Memory B cell (primary cell): ENCODE measurements around the gene H1-8.

Source experiments
- ATAC-seq: fragments of 150-1000 bp; cut with Tn5 transposase; 2 replicates; pipeline ENCODE4 v1.10.0; 2021; ENCODE audit warnings: low read depth, mild to moderate bottlenecking, moderate library complexity
- DNase-seq, 2 donors: peaks; one replicate each; pipeline ENCODE4 v3.0.0; 2022; ENCODE audit warnings: low spot score in 2 of 2
- H3K27ac Mint-ChIP-seq: one replicate; pipeline ENCODE4 v1.8.0; 2022; ENCODE audit warnings: mild to moderate bottlenecking, moderate library complexity, mixed read lengths
- H3K27me3 Mint-ChIP-seq: one replicate; pipeline ENCODE4 v1.8.0; 2022; ENCODE audit warnings: mixed read lengths
- H3K36me3 Mint-ChIP-seq: one replicate; pipeline ENCODE4 v1.8.0; 2022; ENCODE audit warnings: mild to moderate bottlenecking, mixed read lengths
- H3K4me1 Mint-ChIP-seq: one replicate; pipeline ENCODE4 v1.8.0; 2022; ENCODE audit warnings: mixed read lengths
- H3K4me3 Mint-ChIP-seq: one replicate; pipeline ENCODE4 v1.8.0; 2022; ENCODE audit warnings: mild to moderate bottlenecking, moderate library complexity, mixed read lengths
- H3K9me3 Mint-ChIP-seq: one replicate; pipeline ENCODE4 v1.8.0; 2022; ENCODE audit warnings: mixed read lengths

The H1-8 gene

GRCh38 chr3:129597087-129597999, 54.4 kb downstream of the H1-8 start:
- Mint-ChIP-seq H3K27ac (no peak overlapping the region), H3K36me3 (no peaks in the 10 kb centered on the region), H3K4me1 (peaks cover 11% of the 10 kb centered on the region), H3K27me3 (peaks cover 11% of the 10 kb centered on the region), H3K4me3 (no peak overlapping the region), H3K9me3 (no peaks in the 10 kb centered on the region)
- DNase-seq, result no peak
- no peak for ATAC-seq

GRCh38 chr3:129598000-129598381, 55.0 kb downstream of the H1-8 start:
- H3K9me3 Mint-ChIP-seq, result no peaks in the 10 kb centered on the region
- ATAC-seq, result no peak
- no peaks in the 10 kb centered on the region for H3K36me3 Mint-ChIP-seq
- H3K27ac Mint-ChIP-seq, result no peak overlapping the region
- H3K27me3 Mint-ChIP-seq, result peaks cover 10% of the 10 kb centered on the region
- H3K4me3 Mint-ChIP-seq, result no peak overlapping the region
- DNase-seq, result no peak
- H3K4me1 Mint-ChIP-seq, result peaks cover 10% of the 10 kb centered on the region

- H3K36me3 Mint-ChIP-seq, result no peaks in the 10 kb centered on the region
- no peak overlapping the region for H3K4me3 Mint-ChIP-seq
- peaks cover 5% of the 10 kb centered on the region for H3K27me3 Mint-ChIP-seq
- H3K9me3 Mint-ChIP-seq, result no peaks in the 10 kb centered on the region
- H3K4me1 Mint-ChIP-seq, result peaks cover 5% of the 10 kb centered on the region
- ATAC-seq (no peak), DNase-seq (no peak)
- H3K27ac Mint-ChIP-seq, result no peak overlapping the region
Observed at GRCh38 chr3:129598484-129598883, 55.5 kb downstream of the H1-8 start.

- no peaks in the 10 kb centered on the region for H3K9me3 Mint-ChIP-seq
- no peak overlapping the region for H3K27ac Mint-ChIP-seq
- DNase-seq (no peak), ATAC-seq (no peak)
- H3K36me3 Mint-ChIP-seq, result no peaks in the 10 kb centered on the region
- peaks cover 4% of the 10 kb centered on the region for H3K27me3 Mint-ChIP-seq
- H3K4me1 Mint-ChIP-seq, result peaks cover 2% of the 10 kb centered on the region
- H3K4me3 Mint-ChIP-seq, result no peak overlapping the region
Observed at GRCh38 chr3:129599073-129599472, 56.1 kb downstream of the H1-8 start.

GRCh38 chr3:129599607-129600006, 56.6 kb downstream of the H1-8 start:
- Mint-ChIP-seq H3K9me3 (no peaks in the 10 kb centered on the region), H3K27ac (no peak overlapping the region), H3K4me1 (peaks cover 2% of the 10 kb centered on the region), H3K4me3 (no peak overlapping the region), H3K27me3 (peaks cover 4% of the 10 kb centered on the region), H3K36me3 (no peaks in the 10 kb centered on the region)
- ATAC-seq, result no peak
- DNase-seq, result no peak

- DNase-seq (no peak), ATAC-seq (no peak)
- Mint-ChIP-seq H3K27me3 (peaks cover 5% of the 10 kb centered on the region), H3K4me3 (no peak overlapping the region), H3K4me1 (peaks cover 2% of the 10 kb centered on the region), H3K36me3 (no peaks in the 10 kb centered on the region), H3K27ac (no peak overlapping the region), H3K9me3 (no peaks in the 10 kb centered on the region)
Observed at GRCh38 chr3:129600348-129600747, 57.4 kb downstream of the H1-8 start.
